ENCODE measurements around the gene NPAS4.
"Not testable (repeated sequence)": the region's sequence is repeated elsewhere in the genome, so short reads cannot be mapped to it uniquely, and the experiment has no call there.

Gene NPAS4

GRCh38 chr11:66418168-66418985, 2.5 kb upstream of the NPAS4 start:
- peak; percentile 20 for DNase-seq

GRCh38 chr11:66418986-66419308, 1.9 kb upstream of the NPAS4 start:
- no peak for DNase-seq

DNA sequence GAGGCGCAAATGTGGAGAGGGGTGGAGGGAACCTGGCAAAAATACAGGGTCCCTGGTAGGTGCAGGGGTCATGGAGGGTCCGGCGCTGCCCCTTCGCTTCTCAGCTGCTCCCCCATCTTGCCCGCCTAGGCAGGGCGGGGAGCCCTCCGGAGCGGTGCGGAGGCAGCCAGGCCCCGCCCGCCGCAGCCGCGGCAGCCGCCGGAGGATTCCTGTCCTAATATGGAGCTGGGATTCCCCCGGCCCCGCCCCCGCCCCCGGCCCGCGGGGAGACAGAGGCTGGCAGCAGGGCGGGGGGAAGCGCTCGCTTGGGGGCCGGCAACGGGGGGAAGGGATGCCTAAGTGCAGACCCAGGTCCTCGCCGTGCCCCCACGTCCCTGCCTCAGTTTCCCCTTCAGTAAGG, 1.0 kb upstream of the NPAS4 start:
- DNase-seq = no peak

GRCh38 chr11:66421492-66422205, 814 bp downstream of the NPAS4 start:
- peak; percentile 83 for DNase-seq

GRCh38 chr11:66426314-66426713, 5.5 kb downstream of the NPAS4 start:
- no peak for DNase-seq

DNA sequence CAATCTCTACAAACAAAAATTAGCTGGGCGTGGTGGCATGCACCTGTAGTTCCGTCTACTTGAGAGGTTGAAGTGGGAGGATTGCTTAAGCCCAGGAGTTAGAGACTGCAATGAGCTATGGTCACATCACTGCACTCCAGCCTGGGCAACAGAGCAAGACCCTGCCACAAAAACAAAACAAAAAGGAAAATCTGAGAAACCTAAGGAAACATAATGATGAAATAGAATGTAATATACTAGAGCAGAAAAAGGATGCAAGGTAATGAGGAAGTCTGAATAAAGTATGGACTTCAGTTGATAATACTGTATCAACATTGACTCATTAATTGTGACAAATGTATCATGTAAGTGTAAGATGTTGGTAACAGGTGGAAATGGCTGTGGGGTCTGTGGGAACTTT, 8.1 kb downstream of the NPAS4 start:
- no peak for DNase-seq

DNA sequence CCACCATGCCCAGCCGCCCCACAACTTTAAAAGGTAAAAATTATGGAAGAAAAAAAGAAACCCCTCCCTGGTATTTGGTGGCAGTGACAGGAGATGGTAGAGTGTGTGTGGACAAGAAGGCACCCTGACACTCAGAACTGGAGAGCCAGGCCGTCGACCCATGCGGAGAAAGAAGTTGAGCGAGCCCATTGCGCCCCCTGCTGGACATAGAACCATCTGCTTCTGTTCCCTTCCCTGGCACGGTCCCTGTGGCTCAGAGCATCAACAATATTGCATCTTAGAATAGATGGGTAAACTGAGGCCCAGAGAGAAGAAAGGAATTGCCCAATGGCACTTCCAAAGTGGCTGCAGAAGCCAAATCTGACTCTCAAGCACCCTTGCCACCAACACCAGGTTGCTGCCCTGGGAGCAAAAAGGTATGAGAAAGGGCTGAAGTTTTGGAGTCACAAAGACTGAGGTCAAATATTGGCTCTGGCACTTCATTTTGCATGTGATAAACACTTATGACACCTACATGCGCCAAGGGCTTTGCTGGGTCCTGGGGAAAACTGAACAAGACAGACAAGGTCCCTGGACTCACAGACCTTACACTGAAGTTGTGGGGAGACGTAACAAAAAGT, 9.3 kb downstream of the NPAS4 start:
- DNase-seq = peak; percentile 60

- DNase-seq = not testable (repeated sequence)
Observed at GRCh38 chr11:66431287-66431686, 10.5 kb downstream of the NPAS4 start.

GRCh38 chr11:66431871-66432329, 11.1 kb downstream of the NPAS4 start:
- not testable (repeated sequence) for DNase-seq

DNA sequence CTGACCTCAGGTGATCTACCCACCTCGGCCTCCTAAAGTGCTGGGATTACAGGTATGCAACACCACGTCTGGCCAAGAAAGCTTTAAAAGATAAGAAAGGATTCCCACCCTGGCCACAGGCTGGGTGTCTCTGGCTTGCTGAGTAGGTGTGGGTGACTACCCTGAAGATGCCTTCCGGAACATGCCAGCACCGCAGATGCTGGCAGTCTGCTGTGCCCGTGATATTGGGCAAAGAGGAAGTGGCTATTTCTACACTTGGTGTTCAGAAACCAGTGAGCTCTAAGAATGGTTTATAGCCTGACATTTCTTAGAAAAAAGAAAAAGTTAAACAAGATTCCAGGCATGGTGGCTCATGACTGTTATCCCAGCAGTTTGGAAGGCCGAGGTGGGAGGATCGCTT, 11.8 kb downstream of the NPAS4 start:
- DNase-seq = no peak

GRCh38 chr11:66437979-66438503, 17.2 kb downstream of the NPAS4 start:
- DNase-seq = no peak

DNA sequence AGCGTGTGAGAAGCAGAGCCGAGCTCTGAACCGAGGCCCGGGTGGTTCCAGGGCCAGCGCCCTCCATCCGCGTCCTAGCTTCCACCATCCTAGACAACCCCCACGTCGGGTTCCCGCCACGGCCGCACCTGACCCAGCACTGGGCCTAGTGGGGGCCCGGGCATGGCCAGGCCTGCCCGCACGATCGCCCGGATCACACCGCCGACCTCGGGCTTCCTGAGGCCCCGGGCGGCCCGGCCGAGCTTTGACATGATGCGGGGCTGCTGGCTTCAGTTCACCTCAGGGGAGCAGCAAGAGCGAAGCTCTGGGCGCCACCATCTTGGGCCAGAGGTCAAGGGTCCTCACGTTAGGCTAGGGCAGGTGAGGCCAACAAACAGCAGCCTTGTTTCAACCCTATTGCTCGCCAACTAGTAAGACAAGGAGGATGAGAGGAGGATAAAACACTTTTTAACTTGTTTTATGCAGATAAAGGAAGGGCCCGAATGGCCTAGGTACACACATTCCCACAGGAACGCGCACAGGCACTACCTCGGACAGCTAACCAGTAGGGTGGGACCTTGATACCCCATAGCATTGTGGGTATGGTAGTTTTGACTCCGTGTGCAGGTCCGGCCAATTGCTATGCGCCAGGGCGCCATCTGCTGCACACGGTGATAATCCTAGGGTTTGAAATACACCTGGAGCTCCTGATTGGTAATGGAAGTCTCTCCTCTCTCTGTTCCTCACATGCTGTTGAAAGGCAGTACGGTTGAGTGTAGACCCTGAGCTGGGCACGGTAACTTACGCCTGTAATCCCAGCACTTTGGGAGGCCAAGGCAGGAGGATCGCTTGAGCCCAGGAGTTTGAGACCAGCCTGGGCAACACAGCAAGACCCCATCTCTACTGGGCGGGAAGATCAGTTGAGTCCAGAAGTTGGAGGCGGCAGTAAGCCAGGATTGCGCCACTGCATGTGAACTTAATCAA, 17.9 kb downstream of the NPAS4 start, which contains the start of gene MRPL11:
TSS of gene MRPL11 (minus strand) at position 345 of the 963 bp plus-strand sequence. CDS start at position 251, 94 bp downstream.
- DNase-seq = peak; percentile 80

- DNase-seq = not testable (repeated sequence)
Observed at GRCh38 chr11:66440101-66440939, 19.5 kb downstream of the NPAS4 start.

- DNase-seq = not testable (repeated sequence)
Observed at GRCh38 chr11:66440940-66441282, 20.1 kb downstream of the NPAS4 start.

- no peak for DNase-seq
Observed at GRCh38 chr11:66443602-66444001, 22.8 kb downstream of the NPAS4 start.

GRCh38 chr11:66447012-66447411, 26.2 kb downstream of the NPAS4 start:
- no peak for DNase-seq

DNA sequence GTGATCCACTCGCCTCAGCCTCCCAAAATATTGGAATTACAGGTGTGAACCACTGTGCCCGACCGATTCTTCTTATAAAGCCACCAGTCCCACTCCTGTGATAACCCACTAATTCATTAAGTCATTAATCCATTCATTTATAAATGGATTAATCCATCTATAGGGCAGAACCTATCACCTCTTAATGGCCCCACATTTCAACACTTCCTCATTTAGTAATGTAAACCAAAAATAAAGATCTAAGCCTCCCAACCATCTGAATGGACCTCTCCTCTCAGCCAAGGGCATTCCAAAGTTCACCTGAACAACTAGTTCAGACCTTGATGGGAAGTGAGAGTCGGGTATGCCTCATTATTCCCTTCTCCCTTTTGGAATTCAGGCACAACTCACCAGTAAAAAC, 27.7 kb downstream of the NPAS4 start:
- DNase-seq = no peak

DNA sequence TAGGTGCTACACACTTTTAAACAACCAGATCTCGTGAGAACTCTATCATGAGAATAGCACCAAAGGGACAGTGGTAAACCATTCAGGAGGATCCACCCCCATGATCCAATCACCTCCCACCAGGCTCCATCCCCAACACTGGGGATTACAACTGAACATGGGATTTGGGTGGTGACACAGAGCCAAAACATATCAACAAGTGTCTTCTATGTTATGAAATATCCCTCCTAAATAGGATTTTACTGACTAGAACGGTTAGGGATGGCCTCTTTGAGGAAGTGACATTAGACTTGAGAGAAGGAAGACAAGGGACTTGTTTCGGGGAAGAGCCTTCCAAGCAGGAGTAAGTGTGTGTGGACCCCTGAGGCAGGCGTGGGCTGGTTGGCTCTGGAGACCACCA, 29.7 kb downstream of the NPAS4 start:
- no peak for DNase-seq

DNA sequence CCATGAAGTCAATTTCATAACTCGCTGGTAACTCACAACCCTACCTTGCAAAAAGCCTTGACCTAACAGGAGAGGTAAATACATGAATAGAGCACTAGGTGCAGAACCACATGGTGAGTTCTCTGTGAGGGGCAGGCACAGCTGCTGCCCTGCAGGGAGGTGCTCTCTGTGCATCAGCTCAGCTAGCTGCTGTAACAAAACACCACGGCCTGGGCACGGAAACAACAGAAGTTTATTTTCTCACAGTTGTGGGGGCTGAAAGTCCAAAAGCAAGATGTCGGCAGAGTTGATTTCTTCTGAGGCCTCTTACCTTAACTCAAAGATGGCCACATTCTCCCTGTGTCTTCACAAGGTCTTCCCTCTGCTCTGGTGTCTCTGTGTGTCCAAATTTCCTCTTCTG, 30.8 kb downstream of the NPAS4 start:
- no peak for DNase-seq

- DNase-seq = no peak
Observed at GRCh38 chr11:66454247-66454646, 33.4 kb downstream of the NPAS4 start.

- no peak for DNase-seq
Observed at GRCh38 chr11:66454828-66455227, 34.0 kb downstream of the NPAS4 start.

All from activated CD4-positive, alpha-beta T cell treated with anti-CD3 and anti-CD28 coated beads for 1 hour (primary cell).